Common myeloid progenitor, CD34-positive (primary cell): Measurements from ENCODE around the gene NR1D1.
A peak's percentile ranks its signal among the peaks of the same experiment; 100 is the strongest.

Experiments
- CTCF ChIA-PET: fragments of 350-600 bp; sonication (Branson Sonifier 250); formaldehyde crosslinking; loops from one replicate; lab custom pipeline; 2021; ENCODE audit warnings: antibody characterized with exemption; lab: Charles Lee
- POLR2A ChIA-PET: fragments of 350-600 bp; sonication (Branson Sonifier 250); formaldehyde crosslinking; loops from one replicate; lab custom pipeline; 2021; ENCODE audit warnings: antibody characterized with exemption; lab: Charles Lee
- DNase-seq, 3 donors: peaks; one replicate each; pipeline versions ENCODE4 v3.0.0 to v3.0.0-alpha.2; 2013
- H3K27ac ChIP-seq, 2 experiments: 1 replicate in 1 of 2; 2 replicates in 1 of 2; pipeline ENCODE4 v1.7.0; 2013; ENCODE audit warnings: inconsistent platforms in 2 of 2, low read length in 2 of 2, mild to moderate bottlenecking in 2 of 2, low read depth in 1 of 2, moderate library complexity in 1 of 2; ENCODE audit not compliant: severe bottlenecking in 2 of 2, insufficient read depth in 1 of 2, poor library complexity in 1 of 2
- H3K27me3 ChIP-seq, 5 experiments: replicated peaks in 2 of 5; 1 replicate in 3 of 5; 2 replicates in 2 of 5; pipeline versions ENCODE4 v1.6.1 to v1.7.0; 2013; ENCODE audit warnings: low read length in 4 of 5, mild to moderate bottlenecking in 2 of 5, moderate library complexity in 2 of 5, inconsistent platforms in 1 of 5; ENCODE audit not compliant: insufficient read depth in 5 of 5, control insufficient read depth in 4 of 5
- H3K36me3 ChIP-seq, 4 experiments: 1 replicate in 2 of 4; 2 replicates in 2 of 4; pipeline versions ENCODE4 v1.6.1 to v1.7.0; 2013; ENCODE audit warnings: low read length in 3 of 4, control low read depth in 1 of 4, mild to moderate bottlenecking in 1 of 4; ENCODE audit not compliant: control insufficient read depth in 4 of 4, insufficient read depth in 4 of 4
- H3K4me1 ChIP-seq, 4 experiments: 1 replicate in 3 of 4; 2 replicates in 1 of 4; pipeline versions ENCODE4 v1.6.1 to v1.7.1; 2013; ENCODE audit warnings: low read length in 3 of 4, mild to moderate bottlenecking in 3 of 4, control low read depth in 1 of 4, inconsistent platforms in 1 of 4, moderate library complexity in 1 of 4; ENCODE audit not compliant: control insufficient read depth in 4 of 4, insufficient read depth in 4 of 4; ENCODE audit errors: control extremely low read depth in 1 of 4
- H3K4me3 ChIP-seq, 7 experiments: 1 replicate in 4 of 7; 2 replicates in 3 of 7; pipeline versions ENCODE4 v1.5.1 to v1.7.0; 2013; ENCODE audit warnings: mild to moderate bottlenecking in 7 of 7, low read length in 6 of 7, moderate library complexity in 6 of 7, inconsistent platforms in 2 of 7, low read depth in 2 of 7, control low read depth in 1 of 7; ENCODE audit not compliant: insufficient read depth in 4 of 7, control insufficient read depth in 1 of 7; ENCODE audit errors: extremely low read depth in 1 of 7
- H3K9me3 ChIP-seq, 5 experiments: 1 replicate in 4 of 5; 2 replicates in 1 of 5; pipeline versions ENCODE4 v1.6.1 to v1.7.1; 2013; ENCODE audit warnings: low read length in 4 of 5, mild to moderate bottlenecking in 2 of 5, inconsistent platforms in 1 of 5, low read depth in 1 of 5, moderate library complexity in 1 of 5; ENCODE audit not compliant: control insufficient read depth in 4 of 5, insufficient read depth in 2 of 5; ENCODE audit errors: control extremely low read depth in 1 of 5
- WGBS: methylation state at CpG from one replicate; pipeline ENCODE4 v1.1.5; 2013; ENCODE audit not compliant: insufficient coverage; 5-methylcytosine and 5-hydroxymethylcytosine counted together

NR1D1 gene

GRCh38 chr17:40122136-40122998 lies 22.0 kb upstream of the NR1D1 start:
- H3K27me3 ChIP-seq: no peaks in the 10 kb centered on the region
- H3K4me1 ChIP-seq: peaks cover 15 to 49% (median 39%) of the 10 kb centered on the region in 4 experiments
- DNase-seq: peak; percentile 23 to 42 (median 23)
- 0% methylated on average over 39 of the region's 97 CpGs for WGBS
- ChIA-PET POLR2A (interaction anchor here (1.1 to 1.4 kb wide), 4 partner anchors 9 to 39 kb away, joined by 3 to 6 read pairs (median 4); partner anchors contain the start of gene CASC3), CTCF (interaction anchor here (0.6 to 6.3 kb wide), 7 partner anchors 11 to 52 kb away, joined by 3 to 65 read pairs (median 4); no protein-coding TSS in a partner anchor)
- H3K4me3 ChIP-seq: peak overlapping the region; percentile 80 to 98 (median 96)
- H3K9me3 ChIP-seq: no peaks in the 10 kb centered on the region
- H3K36me3 ChIP-seq: peaks cover 2 to 19% (median 9%) of the 10 kb centered on the region in 4 experiments
- peak overlapping the region; percentile 46 to 89 for H3K27ac ChIP-seq

GRCh38 chr17:40121181-40122135 lies 21.1 kb upstream of the NR1D1 start, which contains the start of gene MSL1:
TSS of gene MSL1 (plus strand) at chr17:40121971. CDS start at chr17:40122613, 642 bp downstream.
- H3K27me3 ChIP-seq: no peaks in the 10 kb centered on the region
- peaks cover 0 to 12% (median 3%) of the 10 kb centered on the region in 4 experiments for H3K36me3 ChIP-seq
- DNase-seq: peak; percentile 72 to 86 (median 83)
- CTCF ChIA-PET: interaction anchor here (0.6 to 6.3 kb wide), 5 partner anchors 9 to 53 kb away, joined by 3 to 65 read pairs (median 4); no protein-coding TSS in a partner anchor
- H3K4me3 ChIP-seq: peak within 1 kb of the TSS; percentile 80 to 98 (median 96)
- WGBS: 0% methylated on average over 30 of the region's 82 CpGs
- H3K4me1 ChIP-seq: peaks cover 15 to 49% (median 39%) of the 10 kb centered on the region in 4 experiments
- POLR2A ChIA-PET: interaction anchor here (1.1 to 1.4 kb wide), 4 partner anchors 8 to 40 kb away, joined by 3 to 6 read pairs (median 4); partner anchors contain the start of gene CASC3
- peak within 1 kb of the TSS; percentile 46 to 89 for H3K27ac ChIP-seq
- no peaks in the 10 kb centered on the region for H3K9me3 ChIP-seq

GRCh38 chr17:40115101-40115436 lies 14.7 kb upstream of the NR1D1 start:
- no peak for DNase-seq
- H3K4me3 ChIP-seq: no peak overlapping the region
- no peaks in the 10 kb centered on the region for H3K27me3 ChIP-seq
- peaks cover 0 to 1% (median 0%) of the 10 kb centered on the region in 4 experiments for H3K36me3 ChIP-seq
- H3K27ac ChIP-seq: no peak overlapping the region
- WGBS: 100% methylated on average over 1 of the region's 2 CpGs
- H3K4me1 ChIP-seq: peaks cover 13 to 55% (median 51%) of the 10 kb centered on the region in 4 experiments
- no peaks in the 10 kb centered on the region for H3K9me3 ChIP-seq
- POLR2A ChIA-PET: no interaction called here
- CTCF ChIA-PET: interaction anchor here (0.6 to 6.7 kb wide), 6 partner anchors 10 to 175 kb away, joined by 3 to 91 read pairs (median 11); partner anchors contain the start of gene MSL1

- ChIA-PET POLR2A (interaction anchor here (1.5 kb wide), 1 partner anchor 20 kb away, joined by 4 read pairs; no protein-coding TSS in a partner anchor), CTCF (interaction anchor here (1.2 to 6.7 kb wide), 26 partner anchors 11 to 176 kb away, joined by 3 to 91 read pairs (median 12); partner anchors contain the start of genes CASC3, MSL1 and NR1D1)
- peak overlapping the region in 4 of 7 experiments; percentile 54 to 82 (median 68) for H3K4me3 ChIP-seq
- DNase-seq: no peak
- no peaks in the 10 kb centered on the region for H3K27me3 ChIP-seq
- 88% methylated on average over 4 of the region's 5 CpGs for WGBS
- no peaks in the 10 kb centered on the region for H3K36me3 ChIP-seq
- H3K27ac ChIP-seq: peak overlapping the region in 1 of 2 experiments; percentile 64
- H3K9me3 ChIP-seq: no peaks in the 10 kb centered on the region
- peaks cover 13 to 61% (median 53%) of the 10 kb centered on the region in 4 experiments for H3K4me1 ChIP-seq
Observed at GRCh38 chr17:40113907-40114245, 13.5 kb upstream of the NR1D1 start.

- Histone ChIP-seq H3K27ac (peak overlapping the region in 1 of 2 experiments; percentile 64), H3K4me3 (peak overlapping the region in 6 of 7 experiments; percentile 54 to 82 (median 64)), H3K4me1 (peaks cover 13 to 63% (median 55%) of the 10 kb centered on the region in 4 experiments), H3K9me3 (no peaks in the 10 kb centered on the region), H3K36me3 (no peaks in the 10 kb centered on the region), H3K27me3 (no peaks in the 10 kb centered on the region)
- DNase-seq: peak; percentile 93 to 97 (median 97)
- CTCF ChIA-PET: interaction anchor here (0.5 to 6.7 kb wide), 45 partner anchors 7 to 399 kb away, joined by 3 to 91 read pairs (median 6); partner anchors contain the start of genes CASC3, MSL1, NR1D1 and THRA
- under 1% methylated on average over 15 of the region's 17 CpGs for WGBS
- POLR2A ChIA-PET: interaction anchor here (0.9 to 1.5 kb wide), 6 partner anchors 9 to 55 kb away, joined by 4 to 5 read pairs (median 4); partner anchors contain the start of genes CASC3 and MSL1
Observed at GRCh38 chr17:40113110-40113906, 12.9 kb upstream of the NR1D1 start.
